Keratinocyte (primary cell): Measurements from ENCODE around the gene AP1AR. TPM values are rescaled to one million over a fixed set of nuclear protein-coding genes. Genes with fewer than 3 reads are reported as not detected.

ENCODE experiments used
- DNase-seq: peaks from one replicate; pipeline ENCODE4 v3.0.0-alpha.2; 2011; ENCODE audit warnings: low read depth, missing footprints, low spot score
- FAIRE-seq: peaks from 2 replicates; lab custom pipeline; 2011; peaks lifted over from hg19 to GRCh38; lab: Jason Lieb, UNC
- H2AFZ ChIP-seq: 2 replicates; pipeline ENCODE4 v1.6.0; 2012; ENCODE audit warnings: low read length, control low read depth, inconsistent platforms; ENCODE audit not compliant: control insufficient read depth
- H3K27ac ChIP-seq: 2 replicates; pipeline ENCODE4 v1.5.1; 2011; ENCODE audit warnings: low read length; ENCODE audit not compliant: control insufficient read depth, insufficient read depth
- H3K27me3 ChIP-seq: 3 replicates; pipeline ENCODE4 v1.6.0; 2011; ENCODE audit warnings: low read length; ENCODE audit not compliant: control insufficient read depth, insufficient read depth; ENCODE audit errors: extremely low read depth
- H3K36me3 ChIP-seq, 2 experiments: 2 replicates in 1 of 2; 3 replicates in 1 of 2; pipeline ENCODE4 v1.5.1; 2011; ENCODE audit warnings: low read length in 2 of 2, mild to moderate bottlenecking in 1 of 2; ENCODE audit not compliant: control insufficient read depth in 2 of 2, insufficient read depth in 2 of 2; ENCODE audit errors: extremely low read depth in 1 of 2
- H3K4me1 ChIP-seq: 3 replicates; pipeline ENCODE4 v1.5.1; 2011; ENCODE audit warnings: low read length; ENCODE audit not compliant: control insufficient read depth, insufficient read depth; ENCODE audit errors: extremely low read depth
- H3K4me2 ChIP-seq: 3 replicates; pipeline ENCODE4 v1.6.0; 2011; ENCODE audit warnings: low read depth, low read length; ENCODE audit not compliant: control insufficient read depth, insufficient read depth; ENCODE audit errors: extremely low read depth
- H3K4me3 ChIP-seq, 3 experiments: fragments of 200-600 bp in 1 of 3; sonication (generic) in 1 of 3; 2 replicates in 2 of 3; 3 replicates in 1 of 3; pipeline ENCODE4 v1.5.1; 2011 to 2016; ENCODE audit warnings: low read length in 3 of 3, mild to moderate bottlenecking in 3 of 3, control low read depth in 2 of 3, inconsistent platforms in 1 of 3, low read depth in 1 of 3, mixed read lengths in 1 of 3, mixed run types in 1 of 3, moderate library complexity in 1 of 3; ENCODE audit not compliant: control insufficient read depth in 2 of 3, insufficient read depth in 2 of 3; ENCODE audit errors: extremely low read depth in 1 of 3
- H3K79me2 ChIP-seq: 2 replicates; pipeline ENCODE4 v1.6.0; 2012; ENCODE audit warnings: low read length; ENCODE audit not compliant: control insufficient read depth, insufficient read depth
- H3K9ac ChIP-seq: 3 replicates; pipeline ENCODE4 v1.6.0; 2011; ENCODE audit warnings: low read length; ENCODE audit not compliant: control insufficient read depth, insufficient read depth; ENCODE audit errors: extremely low read depth
- H3K9me1 ChIP-seq: 3 replicates; pipeline ENCODE4 v1.6.0; 2011; ENCODE audit warnings: low read length; ENCODE audit not compliant: control insufficient read depth, insufficient read depth; ENCODE audit errors: extremely low read depth
- H3K9me3 ChIP-seq: 2 replicates; pipeline ENCODE4 v1.5.1; 2012; ENCODE audit warnings: low read depth, low read length; ENCODE audit not compliant: control insufficient read depth
- H4K20me1 ChIP-seq: 3 replicates; pipeline ENCODE4 v1.6.0; 2011; ENCODE audit warnings: low read length; ENCODE audit not compliant: control insufficient read depth, insufficient read depth; ENCODE audit errors: extremely low read depth
- CTCF ChIP-seq, 3 experiments: IDR thresholded peaks in 1 of 3; conservative IDR thresholded peaks in 1 of 3; optimal IDR thresholded peaks in 1 of 3; 2 replicates in 2 of 3; 3 replicates in 1 of 3; pipeline versions ENCODE3 to v1.5.1; 2011; ENCODE audit warnings: low read length in 3 of 3, mild to moderate bottlenecking in 3 of 3, moderate library complexity in 2 of 3, control low read depth in 1 of 3, inconsistent platforms in 1 of 3; ENCODE audit not compliant: insufficient read depth in 2 of 3; ENCODE audit errors: extremely low read depth in 1 of 3
- EZH2 ChIP-seq: IDR thresholded peaks from one replicate; pipeline ENCODE4 v1.6.1; 2012; ENCODE audit warnings: inconsistent platforms, mild to moderate bottlenecking, low read length, moderate library complexity
- dilution Hi-C: fragments of 300-500 bp; cut with MboI; formaldehyde crosslinking; loops from one replicate; pipeline ENCODE4 v1.7.0; 2020; ENCODE audit warnings: low sequenced_read_pairs; ENCODE audit not compliant: extremely low pct_ligation_motif_present
- polyA plus RNA-seq, 5 experiments: library from polyadenylated mRNA; depleted of rRNA in 3 of 5; stranded (reverse) in 3 of 5; stranded (forward) in 1 of 5; unstranded in 1 of 5; fragments of >200 nt; gene quantifications; 1 replicate in 1 of 5; 2 replicates in 3 of 5; 3 replicates in 1 of 5; pipeline versions ENCODE4 v1.2.1 to v1.2.3, GENCODE V29; 2011 to 2012; ENCODE audit warnings: missing spikeins in 2 of 5, low read depth in 1 of 5, low replicate concordance in 1 of 5

The AP1AR gene
- polyA plus RNA-seq, 1 donor (not counting 4 experiments of a cell fraction or from before 2014, with no cell fraction given): 17.5 TPM

- H3K4me2 ChIP-seq: no peak overlapping the region
- H3K9me3 ChIP-seq: no peaks in the 10 kb centered on the region
- dilution Hi-C loops: no loop called here
- H3K27me3 ChIP-seq: no peaks in the 10 kb centered on the region
- TF ChIP-seq CTCF (optimal IDR thresholded peaks at IDR 0.05 in 1 of 3, IDR thresholded peaks at IDR 0.05 in 1 of 3, conservative IDR thresholded peaks at IDR 0.05 in 1 of 3; ENCODE audit: extremely low read depth in 1 of 3, insufficient read depth in 2 of 3, low read length in 3 of 3): no peak
- TF ChIP-seq EZH2: no peak
- no peaks in the 10 kb centered on the region for H3K79me2 ChIP-seq
- H4K20me1 ChIP-seq: no peaks in the 10 kb centered on the region
- H3K4me1 ChIP-seq: peaks cover 4% of the 10 kb centered on the region
- no peak overlapping the region for H3K9ac ChIP-seq
- no peak overlapping the region for H2AFZ ChIP-seq
- H3K9me1 ChIP-seq: no peaks in the 10 kb centered on the region
- no peak overlapping the region for H3K4me3 ChIP-seq
- no peak overlapping the region for H3K27ac ChIP-seq
- FAIRE-seq: no peak
- H3K36me3 ChIP-seq: no peaks in the 10 kb centered on the region
- no peak for DNase-seq
Measured at GRCh38 chr4:112185334-112185733, 46.3 kb upstream of the AP1AR start.

DNA sequence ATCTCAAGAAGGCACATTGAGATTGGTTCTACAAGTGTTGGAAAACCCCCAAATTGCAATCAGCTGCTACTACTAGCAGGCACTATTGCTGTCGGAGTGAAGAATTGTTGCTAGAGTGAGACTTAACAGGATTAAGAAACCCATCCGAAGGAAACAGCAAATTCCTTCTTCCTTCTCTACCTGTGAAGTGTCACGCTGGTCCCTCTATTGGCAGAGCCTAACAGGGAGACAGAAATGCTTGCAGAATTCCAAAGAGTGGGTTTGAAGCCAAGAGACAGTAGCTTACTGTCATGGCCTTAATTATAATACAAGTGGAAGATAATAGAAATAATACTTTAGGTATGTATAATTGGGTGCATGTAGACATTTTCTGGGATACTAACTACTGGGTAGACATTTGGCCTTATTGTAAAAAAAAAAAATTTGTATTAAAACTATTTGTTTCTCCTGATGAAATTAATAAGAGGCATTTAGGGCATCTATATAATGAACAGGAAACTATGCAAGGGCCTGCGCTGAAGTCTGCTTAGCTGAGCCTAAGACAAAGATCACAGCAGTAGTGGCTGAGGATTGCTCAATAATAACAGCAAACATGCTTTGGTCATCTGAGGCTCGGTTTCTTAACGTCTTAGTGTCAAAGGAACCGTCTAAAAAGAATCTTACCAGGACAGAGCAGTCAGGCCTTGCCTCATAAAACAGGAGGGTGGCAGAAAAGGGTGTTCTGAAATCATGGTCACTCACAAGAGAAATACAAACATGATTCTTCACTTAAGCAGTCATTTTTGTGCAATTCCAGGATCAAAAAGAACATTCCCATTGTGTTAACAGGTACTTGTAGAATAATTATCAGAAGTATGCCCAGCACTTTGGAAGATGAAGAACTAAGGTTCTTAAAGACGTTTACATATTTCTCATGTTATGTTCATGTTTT, 45.6 kb upstream of the AP1AR start:
- DNase-seq: no peak
- H3K9ac ChIP-seq: no peak overlapping the region
- H3K4me3 ChIP-seq: no peak overlapping the region
- H3K36me3 ChIP-seq: no peaks in the 10 kb centered on the region
- H3K79me2 ChIP-seq: no peaks in the 10 kb centered on the region
- no peaks in the 10 kb centered on the region for H3K9me1 ChIP-seq
- peaks cover 4% of the 10 kb centered on the region for H3K4me1 ChIP-seq
- H3K9me3 ChIP-seq: no peaks in the 10 kb centered on the region
- dilution Hi-C loops: no loop called here
- no peak for FAIRE-seq
- no peak overlapping the region for H2AFZ ChIP-seq
- no peak overlapping the region for H3K27ac ChIP-seq
- no peak for TF ChIP-seq CTCF (optimal IDR thresholded peaks at IDR 0.05 in 1 of 3, IDR thresholded peaks at IDR 0.05 in 1 of 3, conservative IDR thresholded peaks at IDR 0.05 in 1 of 3; ENCODE audit: extremely low read depth in 1 of 3, insufficient read depth in 2 of 3, low read length in 3 of 3)
- TF ChIP-seq EZH2: no peak
- H4K20me1 ChIP-seq: no peaks in the 10 kb centered on the region
- H3K4me2 ChIP-seq: no peak overlapping the region
- no peaks in the 10 kb centered on the region for H3K27me3 ChIP-seq
